ENCODE measurements around the gene BECN2. TPM values are rescaled to one million over a fixed set of nuclear protein-coding genes. Genes with fewer than 3 reads are reported as not detected.
A peak's percentile ranks its signal among the peaks of the same experiment; 100 is the strongest.

Gene BECN2
- total RNA-seq: not detected

GRCh38 chr1:241957692-241958494, at the start of gene BECN2:
Gene BECN2 (plus strand): TSS chr1:241957767. CDS start chr1:241957767, 0 bp downstream.
- ATAC-seq (peak; percentile 44 to 54), DNase-seq (ENCODE audit: low spot score) (no peak)
- no peaks in the 10 kb centered on the region for H3K36me3 Mint-ChIP-seq
- no peak within 1 kb of the TSS for H3K27ac Mint-ChIP-seq
- H3K27me3 Mint-ChIP-seq: no peaks in the 10 kb centered on the region
- no peak within 1 kb of the TSS for H3K4me3 Mint-ChIP-seq
- no peaks in the 10 kb centered on the region for H3K9me3 Mint-ChIP-seq
- no peaks in the 10 kb centered on the region for H3K4me1 Mint-ChIP-seq (ENCODE audit: low read depth in 2 of 2)

GRCh38 chr1:241916196-241916595, 41.4 kb upstream of the BECN2 start:
- Mint-ChIP-seq H3K9me3 (no peaks in the 10 kb centered on the region), H3K4me1 (ENCODE audit: low read depth in 2 of 2) (peaks cover 11 to 15% of the 10 kb centered on the region in 2 donors), H3K27ac (no peak overlapping the region), H3K36me3 (no peaks in the 10 kb centered on the region), H3K27me3 (no peaks in the 10 kb centered on the region), H3K4me3 (no peak overlapping the region)
- no peak for DNase-seq (ENCODE audit: low spot score)
- ATAC-seq: no peak

- peaks cover 11 to 15% of the 10 kb centered on the region in 2 donors for H3K4me1 Mint-ChIP-seq (ENCODE audit: low read depth in 2 of 2)
- H3K4me3 Mint-ChIP-seq: no peak overlapping the region
- no peak overlapping the region for H3K27ac Mint-ChIP-seq
- DNase-seq (ENCODE audit: low spot score) (no peak), ATAC-seq (no peak)
- no peaks in the 10 kb centered on the region for H3K36me3 Mint-ChIP-seq
- H3K27me3 Mint-ChIP-seq: no peaks in the 10 kb centered on the region
- H3K9me3 Mint-ChIP-seq: no peaks in the 10 kb centered on the region
Measured at GRCh38 chr1:241917487-241917886, 40.1 kb upstream of the BECN2 start.

GRCh38 chr1:241918879-241919278, 38.7 kb upstream of the BECN2 start:
- peaks cover 11 to 15% of the 10 kb centered on the region in 2 donors for H3K4me1 Mint-ChIP-seq (ENCODE audit: low read depth in 2 of 2)
- H3K9me3 Mint-ChIP-seq: no peaks in the 10 kb centered on the region
- peak in 1 of 2 donors; percentile 32 for ATAC-seq
- H3K27ac Mint-ChIP-seq: peak overlapping the region in 1 of 2 donors; percentile 21
- H3K36me3 Mint-ChIP-seq: no peaks in the 10 kb centered on the region
- H3K27me3 Mint-ChIP-seq: no peaks in the 10 kb centered on the region
- DNase-seq (ENCODE audit: low spot score): no peak
- H3K4me3 Mint-ChIP-seq: peak overlapping the region; percentile 17

- peaks cover 0 to 5% of the 10 kb centered on the region in 2 donors for H3K4me1 Mint-ChIP-seq (ENCODE audit: low read depth in 2 of 2)
- H3K27ac Mint-ChIP-seq: no peak overlapping the region
- H3K36me3 Mint-ChIP-seq: no peaks in the 10 kb centered on the region
- H3K9me3 Mint-ChIP-seq: no peaks in the 10 kb centered on the region
- ATAC-seq (no peak), DNase-seq (ENCODE audit: low spot score) (no peak)
- H3K4me3 Mint-ChIP-seq: no peak overlapping the region
- H3K27me3 Mint-ChIP-seq: no peaks in the 10 kb centered on the region
Measured at GRCh38 chr1:241924080-241924808, 33.3 kb upstream of the BECN2 start.

GRCh38 chr1:241926141-241926540, 31.4 kb upstream of the BECN2 start:
- Mint-ChIP-seq H3K36me3 (no peaks in the 10 kb centered on the region), H3K4me1 (ENCODE audit: low read depth in 2 of 2) (no peaks in the 10 kb centered on the region), H3K4me3 (no peak overlapping the region), H3K27me3 (no peaks in the 10 kb centered on the region), H3K9me3 (no peaks in the 10 kb centered on the region), H3K27ac (no peak overlapping the region)
- ATAC-seq: no peak
- no peak for DNase-seq (ENCODE audit: low spot score)

- Mint-ChIP-seq H3K36me3 (no peaks in the 10 kb centered on the region), H3K4me1 (ENCODE audit: low read depth in 2 of 2) (no peaks in the 10 kb centered on the region), H3K4me3 (no peak overlapping the region), H3K9me3 (no peaks in the 10 kb centered on the region), H3K27ac (no peak overlapping the region), H3K27me3 (no peaks in the 10 kb centered on the region)
- DNase-seq (ENCODE audit: low spot score) (no peak), ATAC-seq (no peak)
Measured at GRCh38 chr1:241927321-241927720, 30.2 kb upstream of the BECN2 start.

- no peak for ATAC-seq
- no peaks in the 10 kb centered on the region for H3K9me3 Mint-ChIP-seq
- no peak overlapping the region for H3K4me3 Mint-ChIP-seq
- H3K4me1 Mint-ChIP-seq (ENCODE audit: low read depth in 2 of 2): no peaks in the 10 kb centered on the region
- no peak overlapping the region for H3K27ac Mint-ChIP-seq
- no peaks in the 10 kb centered on the region for H3K36me3 Mint-ChIP-seq
- H3K27me3 Mint-ChIP-seq: peaks cover 2 to 8% of the 10 kb centered on the region in 2 donors
- no peak for DNase-seq (ENCODE audit: low spot score)
Measured at GRCh38 chr1:241932845-241933244, 24.7 kb upstream of the BECN2 start.

- DNase-seq (ENCODE audit: low spot score): no peak
- H3K4me1 Mint-ChIP-seq (ENCODE audit: low read depth in 2 of 2): no peaks in the 10 kb centered on the region
- H3K4me3 Mint-ChIP-seq: no peak overlapping the region
- ATAC-seq: no peak
- peaks cover 5 to 8% of the 10 kb centered on the region in 2 donors for H3K27me3 Mint-ChIP-seq
- H3K27ac Mint-ChIP-seq: no peak overlapping the region
- H3K36me3 Mint-ChIP-seq: no peaks in the 10 kb centered on the region
- H3K9me3 Mint-ChIP-seq: peaks cover 3% of the 10 kb centered on the region
Measured at GRCh38 chr1:241934201-241934848, 23.2 kb upstream of the BECN2 start.

GRCh38 chr1:241934866-241935265, 22.7 kb upstream of the BECN2 start:
- Mint-ChIP-seq H3K9me3 (peaks cover 3% of the 10 kb centered on the region), H3K4me1 (ENCODE audit: low read depth in 2 of 2) (no peaks in the 10 kb centered on the region), H3K27me3 (peaks cover 5 to 8% of the 10 kb centered on the region in 2 donors), H3K27ac (no peak overlapping the region), H3K4me3 (no peak overlapping the region), H3K36me3 (no peaks in the 10 kb centered on the region)
- DNase-seq (ENCODE audit: low spot score): no peak
- no peak for ATAC-seq

- Mint-ChIP-seq H3K9me3 (peaks cover 3% of the 10 kb centered on the region), H3K27me3 (peaks cover 0 to 9% of the 10 kb centered on the region in 2 donors), H3K4me3 (no peak overlapping the region), H3K27ac (no peak overlapping the region), H3K36me3 (no peaks in the 10 kb centered on the region), H3K4me1 (ENCODE audit: low read depth in 2 of 2) (no peaks in the 10 kb centered on the region)
- DNase-seq (ENCODE audit: low spot score) (no peak), ATAC-seq (no peak)
Measured at GRCh38 chr1:241939798-241940197, 17.8 kb upstream of the BECN2 start.

- Mint-ChIP-seq H3K27me3 (peaks cover 0 to 7% of the 10 kb centered on the region in 2 donors), H3K27ac (no peak overlapping the region), H3K9me3 (peaks cover 3% of the 10 kb centered on the region), H3K4me1 (ENCODE audit: low read depth in 2 of 2) (no peaks in the 10 kb centered on the region), H3K36me3 (no peaks in the 10 kb centered on the region), H3K4me3 (no peak overlapping the region)
- DNase-seq (ENCODE audit: low spot score): no peak
- no peak for ATAC-seq
Measured at GRCh38 chr1:241942738-241943137, 14.8 kb upstream of the BECN2 start.

GRCh38 chr1:241944300-241944699, 13.3 kb upstream of the BECN2 start:
- H3K27ac Mint-ChIP-seq: no peak overlapping the region
- no peaks in the 10 kb centered on the region for H3K4me1 Mint-ChIP-seq (ENCODE audit: low read depth in 2 of 2)
- H3K4me3 Mint-ChIP-seq: no peak overlapping the region
- no peaks in the 10 kb centered on the region for H3K36me3 Mint-ChIP-seq
- ATAC-seq (no peak), DNase-seq (ENCODE audit: low spot score) (no peak)
- H3K9me3 Mint-ChIP-seq: no peaks in the 10 kb centered on the region
- peaks cover 0 to 4% of the 10 kb centered on the region in 2 donors for H3K27me3 Mint-ChIP-seq

GRCh38 chr1:241947354-241947753, 10.2 kb upstream of the BECN2 start:
- Mint-ChIP-seq H3K4me1 (ENCODE audit: low read depth in 2 of 2) (no peaks in the 10 kb centered on the region), H3K27ac (no peak overlapping the region), H3K4me3 (no peak overlapping the region), H3K27me3 (no peaks in the 10 kb centered on the region), H3K36me3 (no peaks in the 10 kb centered on the region), H3K9me3 (no peaks in the 10 kb centered on the region)
- ATAC-seq: no peak
- DNase-seq (ENCODE audit: low spot score): no peak
